Ovary (tissue), 9 donors: ENCODE results near the gene ZBED2. TPM values are rescaled to one million over a fixed set of nuclear protein-coding genes. Genes with fewer than 3 reads are reported as not detected.

Experiments
- DNase-seq, 5 donors: peaks; one replicate each; pipeline ENCODE4 v3.0.0-alpha.2; 2019 to 2020
- H3K27ac ChIP-seq, 2 donors: fragments of 200-600 bp; one replicate each; pipeline versions ENCODE4 v1.5.1 to v1.8.0; 2019 to 2022
- H3K27me3 ChIP-seq: fragments of 200-600 bp; one replicate; pipeline ENCODE4 v1.8.0; 2022
- H3K36me3 ChIP-seq: fragments of 200-600 bp; sonication (generic); one replicate; pipeline ENCODE4 v1.5.1; 2019
- H3K4me1 ChIP-seq: one replicate; pipeline ENCODE4 v1.8.1; 2013; ENCODE audit warnings: mild to moderate bottlenecking, moderate library complexity; ENCODE audit not compliant: insufficient read depth
- H3K4me3 ChIP-seq: fragments of 200-600 bp; sonication (generic); one replicate; pipeline ENCODE4 v1.5.1; 2017
- H3K9me3 ChIP-seq, 2 donors: fragments of 200-600 bp in 1 of 2; sonication (generic) in 1 of 2; one replicate each; pipeline versions ENCODE4 v1.5.1 to v1.8.1; 2013 to 2019; ENCODE audit warnings: mild to moderate bottlenecking in 1 of 2, moderate library complexity in 1 of 2
- CTCF ChIP-seq, 3 donors: fragments of 450-650 bp in 2 of 3; fragments of 200-600 bp in 1 of 3; IDR thresholded peaks; one replicate each; pipeline versions ENCODE4 v1.5.1 to v1.8.0; 2016 to 2022; ENCODE audit warnings: antibody characterized with exemption in 3 of 3, mild to moderate bottlenecking in 1 of 3
- EP300 ChIP-seq: sonication (generic); formaldehyde crosslinking; IDR thresholded peaks from one replicate; pipeline ENCODE4 v1.6.1; 2017; ENCODE audit warnings: antibody characterized with exemption
- POLR2A ChIP-seq: fragments of 450-650 bp; IDR thresholded peaks from one replicate; pipeline ENCODE4 v1.6.1; 2017; ENCODE audit warnings: antibody characterized with exemption, mild to moderate bottlenecking, moderate library complexity
- WGBS, 3 donors: extraction: QIAGEN DNeasy Blood & Tissue Kit in 1 of 3; methylation state at CpG; one replicate each; pipeline versions ENCODE4 v1.1.5 to v1.1.7; 2013 to 2017; 5-methylcytosine and 5-hydroxymethylcytosine counted together
- intact Hi-C, 4 donors: fragments of 100-400 bp; cut with DNase I; formaldehyde crosslinking; loops; one replicate each; pipeline versions ENCODE4 v1.11.0 to v1.15.1; 2022 to 2023
- polyA plus RNA-seq, 2 donors: library from polyadenylated mRNA; stranded (reverse); fragments of 200-250 nt in 1 of 2; fragments of 350-450 nt in 1 of 2; fragmentation: Illumina TruSeq in 1 of 2; extraction: RNeasy Lipid Tissue Mini Kit (QIAGEN cat#74804) in 1 of 2; gene quantifications; one replicate each; pipeline ENCODE4 v1.2.3, GENCODE V29; 2013 to 2014
- total RNA-seq, 7 donors: library from RNA; depleted of rRNA in 2 of 7; stranded (reverse); fragments of >200 nt in 2 of 7; fragmentation: NEBNext Ultra II Directional in 3 of 7; extraction: Animal tissue kit (Norgen Biotek cat#: 25700) in 3 of 7; gene quantifications; one replicate each; pipeline versions ENCODE4 v1.1.0 to v1.2.4, GENCODE V29; 2016 to 2023
- donor health status: DM: no; HTN: no; CAD: no; lungs with moderate emphysema.
- donor health status: DM: no; HTN: no; CAD: no.
- donor health status: Bipolar disorder and iron deficiency.
- donor health status: DM: yes; HTN: yes; CAD: no.
- donor health status: DM: no; HTN: no; CAD: no.
- donor health status: DM: yes; HTN: yes; CAD: no.

ZBED2 gene
- total and polyA plus RNA-seq, 9 donors = 0.15 to 6.9 (median 0.87) TPM; not detected in 3

GRCh38 chr3:111627092-111627491, 31.9 kb upstream of the ZBED2 start:
- no peak for DNase-seq
- no peaks in the 10 kb centered on the region for H3K4me1 ChIP-seq
- TF ChIP-seq POLR2A = no peak
- TF ChIP-seq EP300 = no peak
- TF ChIP-seq CTCF (IDR thresholded peaks at IDR 0.05) = no peak
- intact Hi-C loops = no loop called here
- H3K27ac ChIP-seq = no peak overlapping the region
- H3K9me3 ChIP-seq = peaks cover 0 to 3% of the 10 kb centered on the region in 2 donors
- no peaks in the 10 kb centered on the region for H3K27me3 ChIP-seq
- H3K4me3 ChIP-seq = no peak overlapping the region
- WGBS, 3 donors = 58 to 88% (median 65%) methylated on average over 2 of the region's 2 CpGs
- H3K36me3 ChIP-seq = no peaks in the 10 kb centered on the region

- no peak overlapping the region for H3K4me3 ChIP-seq
- no peaks in the 10 kb centered on the region for H3K4me1 ChIP-seq
- intact Hi-C loops = no loop called here
- no peak for TF ChIP-seq EP300
- no peak for TF ChIP-seq POLR2A
- TF ChIP-seq CTCF (IDR thresholded peaks at IDR 0.05) = no peak
- H3K27me3 ChIP-seq = no peaks in the 10 kb centered on the region
- DNase-seq = no peak
- no peak overlapping the region for H3K27ac ChIP-seq
- WGBS, 3 donors = 60 to 66% (median 65%) methylated on average over 5 of the region's 5 CpGs
- no peaks in the 10 kb centered on the region for H3K9me3 ChIP-seq
- no peaks in the 10 kb centered on the region for H3K36me3 ChIP-seq
Measured at GRCh38 chr3:111621535-111621934, 26.4 kb upstream of the ZBED2 start.

GRCh38 chr3:111619833-111620232, 24.7 kb upstream of the ZBED2 start:
- 76 to 84% (median 80%) methylated on average over 3 of the region's 3 CpGs for WGBS, 3 donors
- Histone ChIP-seq H3K9me3 (no peaks in the 10 kb centered on the region), H3K4me3 (no peak overlapping the region), H3K27me3 (no peaks in the 10 kb centered on the region), H3K36me3 (no peaks in the 10 kb centered on the region), H3K4me1 (no peaks in the 10 kb centered on the region), H3K27ac (no peak overlapping the region)
- DNase-seq = no peak
- no peak for TF ChIP-seq POLR2A
- no peak for TF ChIP-seq EP300
- TF ChIP-seq CTCF (IDR thresholded peaks at IDR 0.05) = no peak
- intact Hi-C loops = no loop called here

- H3K9me3 ChIP-seq = no peaks in the 10 kb centered on the region
- no peaks in the 10 kb centered on the region for H3K36me3 ChIP-seq
- no peak overlapping the region for H3K4me3 ChIP-seq
- no peak for DNase-seq
- no peak for TF ChIP-seq EP300
- TF ChIP-seq CTCF (IDR thresholded peaks at IDR 0.05) = no peak
- TF ChIP-seq POLR2A = no peak
- no peak overlapping the region for H3K27ac ChIP-seq
- no peaks in the 10 kb centered on the region for H3K27me3 ChIP-seq
- H3K4me1 ChIP-seq = no peaks in the 10 kb centered on the region
- intact Hi-C loops = no loop called here
Measured at GRCh38 chr3:111618945-111619344, 23.8 kb upstream of the ZBED2 start.
